HG02642 (cell line): Measurements from ENCODE around the gene LY6G6C.

Experiments used
- ATAC-seq: cut with Tn5 transposase; IDR thresholded peaks from one replicate; pipeline ENCODE4 v1.9.1; 2021; ENCODE audit warnings: mild to moderate bottlenecking; ENCODE audit not compliant: unreplicated experiment, poor library complexity

LY6G6C gene

GRCh38 chr6:31727717-31728671 is 6.4 kb upstream of the LY6G6C start:
- ATAC-seq = no peak

DNA sequence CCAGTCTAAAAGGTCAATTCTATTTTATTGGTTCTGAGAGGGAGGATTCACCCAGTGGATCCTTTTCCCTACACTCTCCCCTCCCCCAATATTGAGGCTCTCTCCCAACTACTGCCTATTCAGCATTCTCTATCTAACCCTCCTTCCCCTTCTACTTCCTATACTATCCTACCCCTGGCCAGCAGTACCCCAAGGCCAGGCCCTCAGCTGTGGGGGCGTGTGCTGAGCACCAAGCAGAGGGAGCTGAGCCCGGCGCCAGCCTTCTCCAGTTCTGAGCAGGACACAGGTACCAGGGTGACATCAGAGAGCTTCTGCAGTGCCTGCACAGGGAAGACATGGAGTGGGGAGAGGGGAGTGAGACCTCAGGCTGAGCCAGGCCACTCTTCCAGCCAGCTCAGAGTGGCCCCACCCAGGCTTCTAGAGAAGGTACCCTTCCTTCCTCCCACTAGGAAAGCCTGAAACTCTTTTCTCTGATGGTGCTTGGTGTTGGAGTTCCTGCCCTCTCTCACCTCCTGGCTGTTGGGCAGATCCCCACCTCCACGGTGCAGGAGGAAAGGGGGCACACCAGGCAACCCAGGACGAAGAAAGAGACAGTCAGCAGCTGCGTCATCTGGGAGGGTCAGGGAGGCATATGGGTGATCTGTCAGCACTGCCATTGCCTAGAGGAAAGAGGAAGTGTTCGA is 5.6 kb upstream of the LY6G6C start:
- ATAC-seq = no peak

- ATAC-seq = no peak
These were observed 4.2 kb upstream of the LY6G6C start for GRCh38 chr6:31725502-31726350.

- ATAC-seq = no peak
These were observed 2.6 kb upstream of the LY6G6C start for GRCh38 chr6:31723980-31724691.

DNA sequence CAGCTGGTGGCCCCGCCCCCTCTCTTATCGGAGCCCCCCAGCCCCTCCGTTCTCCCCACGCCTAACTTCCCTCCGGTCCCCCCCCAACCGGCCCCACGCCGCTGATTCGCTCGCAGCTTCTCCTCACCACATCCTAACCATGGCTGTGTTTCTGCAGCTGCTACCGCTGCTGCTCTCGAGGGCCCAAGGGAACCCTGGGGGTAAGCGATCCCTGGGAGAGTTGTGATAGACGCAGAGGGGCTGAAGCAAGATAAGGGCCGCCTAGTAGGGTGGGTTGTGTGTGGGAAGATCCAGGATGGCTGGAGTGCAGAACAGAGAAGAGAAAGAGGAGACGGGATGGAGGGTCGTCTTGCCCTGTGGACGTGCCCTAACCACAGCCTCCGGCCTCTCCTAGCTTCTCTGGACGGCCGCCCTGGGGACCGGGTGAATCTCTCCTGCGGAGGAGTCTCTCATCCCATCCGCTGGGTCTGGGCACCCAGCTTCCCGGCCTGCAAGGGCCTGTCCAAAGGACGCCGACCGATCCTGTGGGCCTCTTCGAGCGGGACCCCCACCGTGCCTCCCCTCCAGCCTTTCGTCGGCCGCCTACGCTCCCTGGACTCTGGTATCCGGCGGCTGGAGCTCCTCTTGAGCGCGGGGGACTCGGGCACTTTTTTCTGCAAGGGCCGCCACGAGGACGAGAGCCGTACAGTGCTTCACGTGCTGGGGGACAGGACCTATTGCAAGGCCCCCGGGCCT is 1.9 kb upstream of the LY6G6C start, which contains the start of gene MPIG6B:
MPIG6B (plus strand) TSS at position 129 of the 735 bp plus-strand sequence; CDS start at position 140, 11 bp downstream.
- no peak for ATAC-seq

GRCh38 chr6:31722173-31722572 is 627 bp upstream of the LY6G6C start:
- ATAC-seq = no peak

DNA sequence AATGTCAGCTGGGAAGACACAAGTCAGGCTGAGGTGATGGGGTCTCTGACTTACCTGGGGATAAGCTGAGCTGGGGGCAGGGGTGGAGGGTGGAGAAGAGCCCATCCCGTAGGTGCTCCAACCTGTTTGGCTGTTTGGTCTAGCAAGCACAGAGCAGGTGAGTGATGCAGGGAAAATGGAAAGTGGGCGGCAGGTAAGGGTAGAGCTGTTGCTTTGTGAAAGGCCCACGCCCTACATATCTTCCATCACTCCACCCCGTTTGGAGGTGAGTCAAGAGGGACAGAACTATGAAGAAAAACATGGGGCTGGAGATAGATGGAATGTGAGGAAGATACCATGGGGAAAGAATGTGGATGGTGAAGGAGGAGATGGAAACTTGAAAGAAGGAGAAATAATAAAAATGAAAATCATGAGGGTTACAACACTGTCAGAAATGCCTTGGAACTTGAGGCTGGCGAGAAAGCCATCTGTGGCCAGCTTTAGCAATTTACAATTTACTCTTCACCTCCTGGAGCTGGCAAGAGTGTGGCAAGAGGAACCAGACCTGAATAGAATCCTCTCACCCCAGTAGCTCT is 1.3 kb downstream of the LY6G6C start:
- ATAC-seq = no peak

- ATAC-seq = no peak
These were observed 2.5 kb downstream of the LY6G6C start for GRCh38 chr6:31719001-31719400.

GRCh38 chr6:31718265-31718664 is 3.3 kb downstream of the LY6G6C start:
- no peak for ATAC-seq

DNA sequence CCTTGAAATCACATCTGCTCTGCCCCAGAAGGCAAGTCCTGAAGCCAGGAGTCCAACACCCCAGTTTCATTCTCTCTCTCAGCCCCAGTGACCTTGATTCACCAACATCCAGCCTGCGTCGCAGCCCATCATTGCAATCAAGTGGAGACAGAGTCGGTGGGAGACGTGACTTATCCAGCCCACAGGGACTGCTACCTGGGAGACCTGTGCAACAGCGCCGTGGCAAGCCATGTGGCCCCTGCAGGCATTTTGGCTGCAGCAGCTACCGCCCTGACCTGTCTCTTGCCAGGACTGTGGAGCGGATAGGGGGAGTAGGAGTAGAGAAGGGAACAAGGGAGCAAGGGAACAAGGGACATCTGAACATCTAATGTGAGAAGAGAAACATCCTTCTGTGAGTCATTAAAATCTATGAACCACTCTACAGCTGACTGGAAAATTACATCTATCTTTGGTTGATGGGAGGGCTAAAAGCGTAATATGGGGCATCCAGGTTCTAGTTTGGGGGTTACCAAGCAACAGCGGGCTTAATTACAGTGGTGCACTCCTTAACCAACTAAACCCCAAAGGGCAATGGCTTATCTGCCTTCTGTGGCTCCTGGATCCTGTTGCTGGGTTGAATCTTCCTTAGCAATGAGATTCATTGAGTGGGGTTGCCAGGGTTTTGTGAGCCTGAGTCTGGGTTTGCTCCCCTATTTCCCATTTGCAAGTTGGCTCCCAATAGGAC is 3.9 kb downstream of the LY6G6C start:
- ATAC-seq = no peak

GRCh38 chr6:31715022-31715958 is 6.3 kb downstream of the LY6G6C start, which contains the start of gene LY6G6D:
Gene LY6G6D, plus strand, starts transcription at chr6:31715348. Its CDS starts 8 bp downstream, at chr6:31715356.
- no peak for ATAC-seq

GRCh38 chr6:31713991-31714684 is 7.4 kb downstream of the LY6G6C start:
- ATAC-seq = no peak

DNA sequence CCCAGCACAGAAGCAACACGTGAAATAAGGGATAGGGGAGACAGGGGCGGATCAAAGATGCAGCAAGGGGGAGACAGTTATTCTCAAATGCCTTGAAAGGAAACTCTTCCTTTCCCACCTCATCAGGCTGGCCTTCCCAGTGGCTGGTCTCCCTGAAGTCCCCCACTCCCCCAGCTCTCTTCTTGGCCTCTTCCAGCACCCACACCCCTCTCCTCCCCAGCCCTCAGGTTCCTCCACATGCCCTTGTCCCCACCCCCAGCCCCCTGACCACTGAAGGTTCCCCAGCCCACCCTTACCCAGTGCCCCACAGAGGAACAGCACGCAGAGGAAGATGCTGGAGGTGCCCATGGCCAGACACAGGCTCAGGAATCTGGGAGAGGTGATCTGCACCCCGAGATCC is 8.1 kb downstream of the LY6G6C start:
- no peak for ATAC-seq

- ATAC-seq = no peak
These were observed 9.2 kb downstream of the LY6G6C start for GRCh38 chr6:31712296-31712695.

GRCh38 chr6:31711233-31711632 is 10.3 kb downstream of the LY6G6C start:
- no peak for ATAC-seq

DNA sequence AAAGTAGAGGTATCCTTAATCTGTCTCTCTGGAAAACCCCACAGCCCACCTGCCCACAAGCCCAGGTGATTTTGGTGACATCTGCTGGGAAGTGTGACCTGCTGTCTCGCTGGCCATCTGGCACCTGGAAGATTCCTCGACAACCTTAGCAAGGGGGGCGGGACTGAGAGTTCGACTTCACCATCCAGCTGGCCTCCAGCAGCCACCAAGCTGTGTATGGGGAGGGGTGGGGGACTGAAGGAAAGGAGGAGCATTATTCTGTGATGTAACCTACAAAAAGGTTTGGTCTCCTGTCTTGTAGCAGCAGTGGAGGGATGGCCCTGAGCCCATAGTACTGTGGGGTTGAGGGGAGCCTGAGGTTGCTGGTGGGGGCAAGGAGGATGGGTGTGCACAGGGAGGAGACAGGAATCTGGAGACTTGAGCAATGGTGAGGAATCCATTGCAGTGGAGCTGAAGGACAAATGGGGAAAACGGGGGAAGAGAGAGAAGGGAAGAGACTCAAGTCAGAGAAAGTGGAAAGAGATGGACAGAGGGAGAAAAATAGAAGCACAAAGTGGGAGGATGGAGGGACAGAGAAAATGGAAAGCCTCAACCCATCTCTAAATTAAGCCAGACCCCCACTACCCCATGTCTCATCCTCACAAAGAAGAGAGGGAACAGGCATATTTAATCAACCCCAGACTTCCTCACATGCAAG is 10.9 kb downstream of the LY6G6C start:
- ATAC-seq = no peak
